ENCODE results near the gene MAP3K13. TPM values are rescaled to one million over a fixed set of nuclear protein-coding genes. Genes with fewer than 3 reads are reported as not detected.

MAP3K13 gene
- total RNA-seq, 1 donor from 2014 or later, result 14.7 TPM

GRCh38 chr3:185486394-185486793 is 123.5 kb downstream of the MAP3K13 start:
- Mint-ChIP-seq H3K9me3 (no peaks in the 10 kb centered on the region), H3K27ac (no peak overlapping the region), H3K36me3 (ENCODE audit: low read depth) (peaks cover 38% of the 10 kb centered on the region), H3K27me3 (ENCODE audit: low read depth) (no peaks in the 10 kb centered on the region), H3K4me3 (ENCODE audit: low read depth) (no peak overlapping the region), H3K4me1 (ENCODE audit: low read depth) (peaks cover 5% of the 10 kb centered on the region)
- intact Hi-C loops (cut with micrococcal nuclease), result no loop called here
- no peak for DNase-seq (ENCODE audit: low spot score)

- H3K36me3 Mint-ChIP-seq (ENCODE audit: low read depth), result peaks cover 24% of the 10 kb centered on the region
- no peak for DNase-seq (ENCODE audit: low spot score)
- H3K4me3 Mint-ChIP-seq (ENCODE audit: low read depth), result no peak overlapping the region
- H3K9me3 Mint-ChIP-seq, result no peaks in the 10 kb centered on the region
- peaks cover 2% of the 10 kb centered on the region for H3K4me1 Mint-ChIP-seq (ENCODE audit: low read depth)
- H3K27ac Mint-ChIP-seq, result no peak overlapping the region
- intact Hi-C loops (cut with micrococcal nuclease), result no loop called here
- H3K27me3 Mint-ChIP-seq (ENCODE audit: low read depth), result no peaks in the 10 kb centered on the region
Measured at GRCh38 chr3:185488465-185488864, 125.5 kb downstream of the MAP3K13 start.

- DNase-seq (ENCODE audit: low spot score), result no peak
- H3K27ac Mint-ChIP-seq, result no peak overlapping the region
- no peaks in the 10 kb centered on the region for H3K9me3 Mint-ChIP-seq
- H3K4me1 Mint-ChIP-seq (ENCODE audit: low read depth), result peaks cover 2% of the 10 kb centered on the region
- peaks cover 31% of the 10 kb centered on the region for H3K36me3 Mint-ChIP-seq (ENCODE audit: low read depth)
- H3K27me3 Mint-ChIP-seq (ENCODE audit: low read depth), result no peaks in the 10 kb centered on the region
- intact Hi-C loops (cut with micrococcal nuclease), result no loop called here
- no peak overlapping the region for H3K4me3 Mint-ChIP-seq (ENCODE audit: low read depth)
Measured at GRCh38 chr3:185489462-185489861, 126.5 kb downstream of the MAP3K13 start.

GRCh38 chr3:185490241-185490640 is 127.3 kb downstream of the MAP3K13 start:
- Mint-ChIP-seq H3K36me3 (ENCODE audit: low read depth) (peaks cover 37% of the 10 kb centered on the region), H3K27ac (no peak overlapping the region), H3K27me3 (ENCODE audit: low read depth) (no peaks in the 10 kb centered on the region), H3K9me3 (no peaks in the 10 kb centered on the region), H3K4me3 (ENCODE audit: low read depth) (no peak overlapping the region), H3K4me1 (ENCODE audit: low read depth) (peaks cover 2% of the 10 kb centered on the region)
- no peak for DNase-seq (ENCODE audit: low spot score)
- intact Hi-C loops (cut with micrococcal nuclease), result loop anchor here (10.0 kb wide), 1 partner anchor 65 kb away; the partner anchor contains the start of gene LIPH

- peak within 1 kb of the TSS; percentile 91 for H3K27ac Mint-ChIP-seq
- peaks cover 5% of the 10 kb centered on the region for H3K27me3 Mint-ChIP-seq (ENCODE audit: low read depth)
- H3K9me3 Mint-ChIP-seq, result no peaks in the 10 kb centered on the region
- DNase-seq (ENCODE audit: low spot score), result peak; percentile 87
- H3K4me1 Mint-ChIP-seq (ENCODE audit: low read depth), result peaks cover 12% of the 10 kb centered on the region
- peaks cover 21% of the 10 kb centered on the region for H3K36me3 Mint-ChIP-seq (ENCODE audit: low read depth)
- peak within 1 kb of the TSS; percentile 91 for H3K4me3 Mint-ChIP-seq (ENCODE audit: low read depth)
- intact Hi-C loops (cut with micrococcal nuclease), result loop anchor here (1.0 to 10.0 kb wide), 3 partner anchors 56 to 216 kb away; partner anchors contain the start of genes LIPH and SENP2
Measured at GRCh38 chr3:185498503-185499396, 135.8 kb downstream of the MAP3K13 start, which contains the start of gene TMEM41A. Gene TMEM41A (minus strand): TSS chr3:185499035. CDS start chr3:185498961, 74 bp downstream.

GRCh38 chr3:185502987-185503386 is 140.1 kb downstream of the MAP3K13 start:
- intact Hi-C loops (cut with micrococcal nuclease), result no loop called here
- peaks cover 5% of the 10 kb centered on the region for H3K27me3 Mint-ChIP-seq (ENCODE audit: low read depth)
- H3K27ac Mint-ChIP-seq, result no peak overlapping the region
- H3K9me3 Mint-ChIP-seq, result no peaks in the 10 kb centered on the region
- H3K4me1 Mint-ChIP-seq (ENCODE audit: low read depth), result peaks cover 1% of the 10 kb centered on the region
- H3K4me3 Mint-ChIP-seq (ENCODE audit: low read depth), result no peak overlapping the region
- DNase-seq (ENCODE audit: low spot score), result no peak
- H3K36me3 Mint-ChIP-seq (ENCODE audit: low read depth), result no peaks in the 10 kb centered on the region

- H3K4me3 Mint-ChIP-seq (ENCODE audit: low read depth), result no peak overlapping the region
- peaks cover 1% of the 10 kb centered on the region for H3K4me1 Mint-ChIP-seq (ENCODE audit: low read depth)
- intact Hi-C loops (cut with micrococcal nuclease), result no loop called here
Measured at GRCh38 chr3:185503521-185503920, 140.6 kb downstream of the MAP3K13 start.

GRCh38 chr3:185504636-185505035 is 141.7 kb downstream of the MAP3K13 start:
- no peaks in the 10 kb centered on the region for H3K9me3 Mint-ChIP-seq
- no peaks in the 10 kb centered on the region for H3K36me3 Mint-ChIP-seq (ENCODE audit: low read depth)
- intact Hi-C loops (cut with micrococcal nuclease), result no loop called here
- no peak overlapping the region for H3K4me3 Mint-ChIP-seq (ENCODE audit: low read depth)
- H3K27me3 Mint-ChIP-seq (ENCODE audit: low read depth), result peaks cover 5% of the 10 kb centered on the region
- no peak for DNase-seq (ENCODE audit: low spot score)
- H3K27ac Mint-ChIP-seq, result no peak overlapping the region
- H3K4me1 Mint-ChIP-seq (ENCODE audit: low read depth), result no peaks in the 10 kb centered on the region

More at GRCh38 chr3:185503521-185503920, 140.6 kb downstream of the MAP3K13 start:
- no peak overlapping the region for H3K27ac Mint-ChIP-seq
- DNase-seq (ENCODE audit: low spot score), result no peak
- no peaks in the 10 kb centered on the region for H3K36me3 Mint-ChIP-seq (ENCODE audit: low read depth)
- H3K27me3 Mint-ChIP-seq (ENCODE audit: low read depth), result peaks cover 5% of the 10 kb centered on the region
- H3K9me3 Mint-ChIP-seq, result no peaks in the 10 kb centered on the region

GRCh38 chr3:185507883-185508282 is 144.9 kb downstream of the MAP3K13 start:
- Mint-ChIP-seq H3K4me1 (ENCODE audit: low read depth) (no peaks in the 10 kb centered on the region), H3K4me3 (ENCODE audit: low read depth) (no peak overlapping the region), H3K36me3 (ENCODE audit: low read depth) (no peaks in the 10 kb centered on the region), H3K9me3 (no peaks in the 10 kb centered on the region), H3K27me3 (ENCODE audit: low read depth) (no peaks in the 10 kb centered on the region), H3K27ac (no peak overlapping the region)
- DNase-seq (ENCODE audit: low spot score), result no peak
- intact Hi-C loops (cut with micrococcal nuclease), result no loop called here

GRCh38 chr3:185508335-185508991 is 145.5 kb downstream of the MAP3K13 start:
- Mint-ChIP-seq H3K27ac (no peak overlapping the region), H3K27me3 (ENCODE audit: low read depth) (no peaks in the 10 kb centered on the region), H3K4me3 (ENCODE audit: low read depth) (no peak overlapping the region), H3K36me3 (ENCODE audit: low read depth) (no peaks in the 10 kb centered on the region), H3K4me1 (ENCODE audit: low read depth) (no peaks in the 10 kb centered on the region), H3K9me3 (no peaks in the 10 kb centered on the region)
- intact Hi-C loops (cut with micrococcal nuclease), result no loop called here
- no peak for DNase-seq (ENCODE audit: low spot score)

- Mint-ChIP-seq H3K36me3 (ENCODE audit: low read depth) (no peaks in the 10 kb centered on the region), H3K4me3 (ENCODE audit: low read depth) (no peak overlapping the region), H3K27ac (no peak overlapping the region), H3K4me1 (ENCODE audit: low read depth) (no peaks in the 10 kb centered on the region), H3K9me3 (no peaks in the 10 kb centered on the region), H3K27me3 (ENCODE audit: low read depth) (peaks cover 3% of the 10 kb centered on the region)
- DNase-seq (ENCODE audit: low spot score), result no peak
- intact Hi-C loops (cut with micrococcal nuclease), result no loop called here
Measured at GRCh38 chr3:185511711-185512110, 148.8 kb downstream of the MAP3K13 start.

- no peak overlapping the region for H3K27ac Mint-ChIP-seq
- intact Hi-C loops (cut with micrococcal nuclease), result no loop called here
- peaks cover 9% of the 10 kb centered on the region for H3K27me3 Mint-ChIP-seq (ENCODE audit: low read depth)
- H3K4me3 Mint-ChIP-seq (ENCODE audit: low read depth), result no peak overlapping the region
- DNase-seq (ENCODE audit: low spot score), result no peak
- no peaks in the 10 kb centered on the region for H3K36me3 Mint-ChIP-seq (ENCODE audit: low read depth)
- no peaks in the 10 kb centered on the region for H3K4me1 Mint-ChIP-seq (ENCODE audit: low read depth)
- no peaks in the 10 kb centered on the region for H3K9me3 Mint-ChIP-seq
Measured at GRCh38 chr3:185517387-185518130, 154.6 kb downstream of the MAP3K13 start.
